Retinal pigment epithelial cell (primary cell): Measurements from ENCODE around the gene HLCS.

ENCODE experiments used
- DNase-seq: peaks from one replicate; pipeline ENCODE4 v3.0.0-alpha.2; 2010; ENCODE audit warnings: low read depth
- H3K4me3 ChIP-seq: 2 replicates; pipeline ENCODE4 v1.5.1; 2011; ENCODE audit warnings: mild to moderate bottlenecking, low read length, control low read depth, moderate library complexity
- TF ChIP-seq, protein P1 (sequence below): conservative IDR thresholded peaks from 2 replicates; pipeline ENCODE4 v1.5.1; 2011; ENCODE audit warnings: low read depth, low read length, control low read depth, inconsistent platforms

Gene HLCS

GRCh38 chr21:36850372-36850771 lies 116.1 kb downstream of the HLCS start:
- H3K4me3 ChIP-seq = no peak overlapping the region
- DNase-seq = no peak
- TF ChIP-seq, protein P1, sequence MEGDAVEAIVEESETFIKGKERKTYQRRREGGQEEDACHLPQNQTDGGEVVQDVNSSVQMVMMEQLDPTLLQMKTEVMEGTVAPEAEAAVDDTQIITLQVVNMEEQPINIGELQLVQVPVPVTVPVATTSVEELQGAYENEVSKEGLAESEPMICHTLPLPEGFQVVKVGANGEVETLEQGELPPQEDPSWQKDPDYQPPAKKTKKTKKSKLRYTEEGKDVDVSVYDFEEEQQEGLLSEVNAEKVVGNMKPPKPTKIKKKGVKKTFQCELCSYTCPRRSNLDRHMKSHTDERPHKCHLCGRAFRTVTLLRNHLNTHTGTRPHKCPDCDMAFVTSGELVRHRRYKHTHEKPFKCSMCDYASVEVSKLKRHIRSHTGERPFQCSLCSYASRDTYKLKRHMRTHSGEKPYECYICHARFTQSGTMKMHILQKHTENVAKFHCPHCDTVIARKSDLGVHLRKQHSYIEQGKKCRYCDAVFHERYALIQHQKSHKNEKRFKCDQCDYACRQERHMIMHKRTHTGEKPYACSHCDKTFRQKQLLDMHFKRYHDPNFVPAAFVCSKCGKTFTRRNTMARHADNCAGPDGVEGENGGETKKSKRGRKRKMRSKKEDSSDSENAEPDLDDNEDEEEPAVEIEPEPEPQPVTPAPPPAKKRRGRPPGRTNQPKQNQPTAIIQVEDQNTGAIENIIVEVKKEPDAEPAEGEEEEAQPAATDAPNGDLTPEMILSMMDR = no peak

GRCh38 chr21:36849461-36850105 lies 116.9 kb downstream of the HLCS start:
- TF ChIP-seq, protein P1 = no peak
- no peak overlapping the region for H3K4me3 ChIP-seq
- no peak for DNase-seq

GRCh38 chr21:36848730-36849274 lies 117.7 kb downstream of the HLCS start:
- H3K4me3 ChIP-seq = no peak overlapping the region
- no peak for DNase-seq
- TF ChIP-seq, protein P1 = no peak

- TF ChIP-seq, protein P1 = no peak
- DNase-seq = peak; percentile 63
- no peak overlapping the region for H3K4me3 ChIP-seq
Measured at GRCh38 chr21:36847189-36847588, 119.3 kb downstream of the HLCS start.

- no peak overlapping the region for H3K4me3 ChIP-seq
- TF ChIP-seq, protein P1 = no peak
- DNase-seq = no peak
Measured at GRCh38 chr21:36846631-36847030, 119.8 kb downstream of the HLCS start.

DNA sequence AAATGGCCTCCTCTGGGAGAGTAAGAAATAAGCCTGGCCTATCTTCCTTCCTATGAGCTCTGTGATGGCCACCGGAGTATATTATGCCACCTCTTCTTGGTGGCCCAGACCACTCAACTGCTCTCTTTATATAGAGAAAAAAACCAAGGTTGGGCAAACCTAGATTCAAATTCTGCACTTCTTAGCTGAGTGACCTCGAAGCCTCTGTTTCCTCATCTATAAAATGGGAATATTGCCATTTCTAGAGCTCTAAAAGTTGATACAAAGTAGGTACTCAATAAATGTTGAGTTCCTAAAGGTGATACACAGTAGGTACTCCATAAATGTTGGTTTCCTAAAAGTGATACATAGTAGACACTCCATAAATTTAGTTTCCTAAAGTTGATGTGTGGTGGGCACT lies 120.7 kb downstream of the HLCS start:
- TF ChIP-seq, protein P1 = no peak
- H3K4me3 ChIP-seq = no peak overlapping the region
- no peak for DNase-seq

- no peak overlapping the region for H3K4me3 ChIP-seq
- DNase-seq = no peak
- TF ChIP-seq, protein P1 = no peak
Measured at GRCh38 chr21:36845070-36845469, 121.4 kb downstream of the HLCS start.
